ENCODE measurements around the gene ANKS1B.

Gene ANKS1B

GRCh38 chr12:98745578-98746391 is 1239.0 kb downstream of the ANKS1B start:
- TF ChIP-seq CTCF (IDR thresholded peaks at IDR 0.05; ENCODE audit: low read depth, low read length): no peak
- no peak for DNase-seq
- H3K27ac ChIP-seq: no peak overlapping the region
- no peaks in the 10 kb centered on the region for H3K9me3 ChIP-seq (ENCODE audit: severe bottlenecking)
- H3K4me3 ChIP-seq (ENCODE audit: low read depth, low read length): no peak overlapping the region
- H3K36me3 ChIP-seq: no peaks in the 10 kb centered on the region
- H3K27me3 ChIP-seq (ENCODE audit: insufficient read depth, low read depth, severe bottlenecking): no peaks in the 10 kb centered on the region

DNA sequence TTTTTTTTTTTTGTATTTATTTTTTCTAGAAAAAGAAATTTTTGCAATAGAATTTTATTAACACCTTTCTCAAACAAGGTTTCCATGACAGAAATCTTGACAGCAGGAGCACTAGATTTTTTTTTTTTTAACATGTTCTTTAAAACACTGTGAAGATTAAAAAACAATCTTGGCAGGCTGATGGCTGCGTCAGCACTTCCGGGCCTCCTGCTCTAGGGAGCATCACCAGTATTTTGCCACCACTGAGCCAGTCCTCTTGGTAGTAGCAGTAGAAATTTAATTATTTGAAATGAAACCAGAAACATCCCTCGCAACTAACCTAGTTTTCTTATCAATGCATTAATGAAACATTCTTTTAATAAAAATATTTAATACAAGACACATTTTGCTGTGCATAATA is 1240.1 kb downstream of the ANKS1B start:
- no peaks in the 10 kb centered on the region for H3K9me3 ChIP-seq (ENCODE audit: severe bottlenecking)
- H3K36me3 ChIP-seq: no peaks in the 10 kb centered on the region
- no peak for DNase-seq
- no peak for TF ChIP-seq CTCF (IDR thresholded peaks at IDR 0.05; ENCODE audit: low read depth, low read length)
- no peak overlapping the region for H3K4me3 ChIP-seq (ENCODE audit: low read depth, low read length)
- H3K27ac ChIP-seq: no peak overlapping the region
- no peaks in the 10 kb centered on the region for H3K27me3 ChIP-seq (ENCODE audit: insufficient read depth, low read depth, severe bottlenecking)

DNA sequence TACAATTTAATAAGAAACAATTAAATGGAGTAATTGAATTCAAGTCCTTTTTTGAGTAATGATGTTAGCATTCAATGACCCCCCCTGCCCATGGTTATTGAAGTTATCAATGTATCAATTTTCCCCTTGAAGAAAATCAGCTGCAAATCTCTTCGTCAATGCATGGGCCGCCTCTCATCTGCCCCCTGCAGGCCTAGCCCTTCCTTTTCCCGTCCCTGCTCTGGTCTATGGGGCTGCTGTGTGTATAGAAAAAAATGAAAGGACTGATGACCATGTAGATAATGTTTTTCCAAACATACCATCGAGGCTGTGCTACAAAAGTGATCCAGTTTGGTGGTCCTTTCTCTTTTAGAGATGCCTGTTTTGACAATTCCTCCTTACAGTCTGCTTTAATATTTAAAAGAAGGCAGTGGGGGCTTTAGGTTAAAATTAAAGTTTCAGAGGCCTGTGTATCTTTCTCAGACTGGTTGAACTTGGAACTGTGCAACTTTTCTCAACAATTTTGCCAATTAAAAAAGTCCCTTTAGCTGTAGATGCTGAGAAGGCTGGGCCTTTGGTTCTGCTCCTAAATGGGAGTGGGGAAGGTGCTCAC is 1241.3 kb downstream of the ANKS1B start:
- Histone ChIP-seq H3K27me3 (ENCODE audit: insufficient read depth, low read depth, severe bottlenecking) (no peaks in the 10 kb centered on the region), H3K9me3 (ENCODE audit: severe bottlenecking) (no peaks in the 10 kb centered on the region), H3K27ac (no peak overlapping the region), H3K4me3 (ENCODE audit: low read depth, low read length) (no peak overlapping the region), H3K36me3 (no peaks in the 10 kb centered on the region)
- peak; percentile 54 for DNase-seq
- peak; percentile 73 for TF ChIP-seq CTCF (IDR thresholded peaks at IDR 0.05; ENCODE audit: low read depth, low read length)

DNA sequence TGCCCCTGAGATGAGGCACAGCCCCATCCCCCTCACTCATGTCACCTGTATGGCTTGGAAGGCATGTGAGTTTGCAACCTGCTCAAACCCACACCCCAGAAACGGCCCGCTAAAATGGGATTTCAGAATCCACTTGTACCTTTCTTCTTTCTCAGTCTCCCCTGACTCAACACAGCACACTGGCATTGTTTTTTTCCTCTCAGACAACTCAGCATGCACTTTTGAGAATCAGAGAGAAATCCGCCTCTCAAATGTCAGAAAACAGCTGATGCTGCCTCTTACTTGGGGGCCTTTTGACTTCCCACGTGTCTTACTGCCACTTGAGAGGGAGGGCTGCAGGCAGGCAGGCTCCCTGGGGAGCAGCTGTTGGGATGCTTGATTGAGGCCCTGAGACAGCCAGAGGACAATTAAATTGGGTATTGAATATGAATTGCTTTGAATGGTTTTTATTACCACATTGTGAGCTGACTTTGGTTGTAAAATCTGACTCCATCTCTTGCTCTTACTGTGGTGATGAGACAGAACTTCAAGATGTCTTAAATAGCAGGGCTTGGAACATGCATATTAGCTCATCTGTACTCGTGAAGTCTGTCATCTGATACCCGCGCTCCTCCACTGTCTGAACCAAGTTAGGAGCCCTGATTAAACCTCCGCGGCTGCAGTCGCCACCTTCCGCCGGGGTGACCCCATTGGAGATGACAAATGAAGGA is 1243.0 kb downstream of the ANKS1B start:
- H3K27ac ChIP-seq: no peak overlapping the region
- TF ChIP-seq CTCF (IDR thresholded peaks at IDR 0.05; ENCODE audit: low read depth, low read length): no peak
- no peak overlapping the region for H3K4me3 ChIP-seq (ENCODE audit: low read depth, low read length)
- H3K27me3 ChIP-seq (ENCODE audit: insufficient read depth, low read depth, severe bottlenecking): no peaks in the 10 kb centered on the region
- H3K9me3 ChIP-seq (ENCODE audit: severe bottlenecking): no peaks in the 10 kb centered on the region
- DNase-seq: no peak
- no peaks in the 10 kb centered on the region for H3K36me3 ChIP-seq

DNA sequence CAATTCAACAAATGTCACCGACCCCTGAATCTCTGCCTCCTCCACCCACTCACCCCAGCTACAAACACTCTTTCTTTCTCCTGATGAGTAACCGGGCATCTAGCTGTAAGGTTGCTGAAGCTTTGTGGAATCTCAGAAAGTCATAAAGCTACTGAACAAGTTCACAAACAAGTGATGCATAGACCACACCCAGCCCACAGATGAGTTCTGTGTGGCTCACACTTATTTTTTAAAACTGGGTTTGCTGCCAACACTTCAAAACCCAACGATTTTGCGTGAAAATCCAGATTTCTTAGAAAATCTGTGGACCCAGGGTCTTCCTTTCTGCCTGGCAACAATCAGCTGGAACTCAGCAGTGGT is 1243.6 kb downstream of the ANKS1B start:
- no peak for DNase-seq
- H3K9me3 ChIP-seq (ENCODE audit: severe bottlenecking): no peaks in the 10 kb centered on the region
- H3K4me3 ChIP-seq (ENCODE audit: low read depth, low read length): no peak overlapping the region
- TF ChIP-seq CTCF (IDR thresholded peaks at IDR 0.05; ENCODE audit: low read depth, low read length): no peak
- no peaks in the 10 kb centered on the region for H3K36me3 ChIP-seq
- no peak overlapping the region for H3K27ac ChIP-seq
- H3K27me3 ChIP-seq (ENCODE audit: insufficient read depth, low read depth, severe bottlenecking): no peaks in the 10 kb centered on the region
